Motor neuron (in vitro differentiated cells): ENCODE results near the gene KLF12. TPM values are rescaled to one million over a fixed set of nuclear protein-coding genes. Genes with fewer than 3 reads are reported as not detected.

ENCODE experiments used
- ATAC-seq, 8 experiments: fragments of 200-7000 bp; cut with Tn5 transposase; replicated peaks in 6 of 8; 2 replicates each; pipeline ENCODE4 v1.8.0; 2021; ENCODE audit warnings: mild to moderate bottlenecking in 8 of 8, moderate library complexity in 8 of 8
- H3K27ac ChIP-seq, 2 donors: fragments of 250-450 bp; sonication (Bioruptor Pico); 2 replicates each; pipeline ENCODE4 v1.9.0; 2021; ENCODE audit warnings: antibody characterized with exemption in 2 of 2, mild to moderate bottlenecking in 2 of 2, moderate library complexity in 1 of 2
- H3K4me1 ChIP-seq, 2 donors: fragments of 250-450 bp; sonication (Bioruptor Pico); replicated peaks in 1 of 2; 2 replicates each; pipeline ENCODE4 v1.6.1; 2021; ENCODE audit warnings: antibody characterized with exemption in 2 of 2, mild to moderate bottlenecking in 2 of 2, moderate library complexity in 1 of 2
- H3K4me3 ChIP-seq, 5 donors: fragments of 250-450 bp; sonication (Bioruptor Pico); 2 replicates each; pipeline ENCODE4 v1.9.0; 2021; ENCODE audit warnings: antibody characterized with exemption in 5 of 5, mild to moderate bottlenecking in 5 of 5, moderate library complexity in 4 of 5
- WGBS, 10 experiments: fragments of 450-650 bp; shearing (Covaris generic); methylation state at CpG; one replicate each; pipeline ENCODE4 v1.0.0; 2022; 5-methylcytosine and 5-hydroxymethylcytosine counted together
- in situ Hi-C, 9 experiments: fragments of 400-800 bp; cut with MboI; loops; one replicate each; pipeline ENCODE4 v1.15.0; 2021; ENCODE audit warnings: low sequenced_read_pairs in 9 of 9, low pct_unique_long_range_greater_than_20kb in 2 of 9; ENCODE audit not compliant: unreplicated experiment in 9 of 9
- total RNA-seq, 8 experiments: library from RNA; unstranded; fragments of 300-600 nt; gene quantifications; 2 replicates each; pipeline versions ENCODE4 v1.2.3 to v1.2.4, GENCODE V29; 2022

The KLF12 gene
- total RNA-seq, 8 experiments from 2014 or later, result 11.7 to 25.5 (median 17.1) TPM

DNA sequence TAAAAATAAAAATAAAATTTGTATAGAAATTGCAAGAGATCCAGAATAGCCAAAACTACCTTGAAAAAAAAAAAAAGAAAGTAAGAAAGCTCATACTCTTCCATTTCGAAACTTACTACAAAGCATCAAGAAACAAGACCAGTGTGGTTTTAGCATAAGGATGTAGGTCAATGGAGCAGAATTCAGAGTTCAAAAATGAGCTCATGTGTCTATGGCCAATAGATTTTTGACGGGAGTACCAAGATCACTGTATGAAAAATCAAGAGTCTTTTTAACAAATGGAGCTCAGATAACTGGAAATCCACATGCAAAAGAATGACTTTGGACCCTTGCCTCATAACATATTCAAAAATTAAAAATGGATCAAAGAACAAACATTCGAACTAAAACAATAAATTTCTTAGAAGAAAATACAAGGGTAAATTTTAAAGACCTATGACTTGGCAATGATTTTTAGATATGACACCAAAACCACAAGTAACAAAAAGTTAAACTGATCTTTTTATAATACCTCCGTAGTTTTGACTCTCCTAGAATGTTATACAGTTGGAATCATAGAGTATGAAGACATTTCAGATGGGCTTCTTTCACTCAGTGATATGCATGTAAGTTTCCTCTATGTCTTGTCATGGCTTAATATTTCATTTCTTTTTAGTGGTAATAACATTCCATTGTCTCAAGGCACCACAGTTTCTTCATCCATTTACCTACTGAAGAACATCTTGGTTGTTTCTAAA lies 43.2 kb downstream of the KLF12 start:
- no peak for ATAC-seq
- WGBS, 10 experiments, result 64 to 100% (median 97%) methylated on average over 2 to 4 of the region's 4 CpGs

DNA sequence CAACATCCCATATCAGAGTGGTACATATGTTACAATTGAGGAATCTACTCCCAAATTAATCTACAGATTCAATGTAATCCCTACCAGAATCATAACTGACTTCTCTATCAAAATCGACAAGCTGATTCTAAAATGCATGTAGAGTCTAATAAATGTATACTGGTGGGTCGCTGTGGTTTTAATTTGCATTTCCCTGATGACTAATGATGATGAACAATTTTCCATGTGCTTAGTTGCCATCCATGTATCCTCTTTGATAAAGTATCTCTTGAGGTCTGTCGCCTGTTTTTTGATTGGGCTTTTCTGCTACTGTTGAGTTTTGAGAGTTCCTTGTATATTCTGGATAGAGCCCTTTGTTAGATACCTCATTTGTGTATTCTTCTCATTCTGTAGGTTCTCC lies 43.8 kb downstream of the KLF12 start:
- Histone ChIP-seq H3K4me1 (no peaks in the 10 kb centered on the region), H3K4me3 (no peak overlapping the region), H3K27ac (no peak overlapping the region)
- 10 to 90% (median 50%) methylated on average over 1 to 3 of the region's 3 CpGs; no CpG with 5 or more reads in 4 of the 10 experiments for WGBS, 10 experiments
- in situ Hi-C loops, result no loop called here
- peak in 2 of 8 experiments; percentile 21 to 56 for ATAC-seq

More for the DNA sequence above, 43.2 kb downstream of the KLF12 start:
- no peak overlapping the region for H3K27ac ChIP-seq
- H3K4me1 ChIP-seq, result no peaks in the 10 kb centered on the region
- in situ Hi-C loops, result no loop called here
- H3K4me3 ChIP-seq, result no peak overlapping the region

DNA sequence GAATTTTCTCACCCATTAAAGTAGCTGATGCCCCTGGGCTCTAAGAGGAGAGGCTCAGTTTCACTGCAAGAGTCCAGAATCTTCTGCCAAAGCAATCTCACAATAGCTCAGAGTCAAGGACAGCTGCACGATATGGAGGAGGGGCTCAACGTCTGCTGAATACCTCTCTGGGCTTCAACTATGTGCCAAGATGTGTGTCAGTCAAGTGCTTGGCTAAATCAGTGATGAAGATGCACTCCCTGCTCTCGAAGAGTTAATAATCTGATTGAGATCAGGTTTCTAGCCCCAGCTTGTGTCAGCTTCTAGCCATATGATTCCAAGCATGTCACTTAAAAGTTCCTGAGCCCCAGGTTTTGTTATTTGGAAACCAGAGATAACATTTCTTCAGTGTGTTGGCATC lies 46.8 kb downstream of the KLF12 start:
- no peak for ATAC-seq
- no peak overlapping the region for H3K27ac ChIP-seq
- WGBS, 10 experiments, result 80 to 100% (median 91%) methylated on average over 1 to 3 of the region's 3 CpGs; no CpG with 5 or more reads in 6 of the 10 experiments

More for the DNA sequence above, 46.8 kb downstream of the KLF12 start:
- Histone ChIP-seq H3K4me1 (no peaks in the 10 kb centered on the region), H3K4me3 (no peak overlapping the region)
- in situ Hi-C loops, result no loop called here
